GM19025 (cell line): ENCODE measurements around the gene ZRANB1.

ENCODE experiments used
- ATAC-seq: cut with Tn5 transposase; IDR thresholded peaks from one replicate; pipeline ENCODE4 v1.9.1; 2021; ENCODE audit warnings: mild to moderate bottlenecking, low read depth, moderate library complexity; ENCODE audit not compliant: unreplicated experiment

Gene ZRANB1

GRCh38 chr10:125032474-125033020 lies 90.6 kb downstream of the ZRANB1 start:
- ATAC-seq = no peak

GRCh38 chr10:125033146-125033924 lies 91.4 kb downstream of the ZRANB1 start:
- no peak for ATAC-seq

GRCh38 chr10:125034675-125035074 lies 92.8 kb downstream of the ZRANB1 start:
- no peak for ATAC-seq

- ATAC-seq = no peak
These were observed 93.2 kb downstream of the ZRANB1 start for GRCh38 chr10:125035136-125035535.

GRCh38 chr10:125035588-125036295 lies 93.8 kb downstream of the ZRANB1 start:
- ATAC-seq = no peak

GRCh38 chr10:125037145-125037877 lies 95.4 kb downstream of the ZRANB1 start:
- no peak for ATAC-seq
